NT2/D1 (cell line): Measurements from ENCODE around the gene ZNF524.
A peak's percentile ranks its signal among the peaks of the same experiment; 100 is the strongest.

Source experiments
- DNase-seq: peaks from one replicate; pipeline ENCODE4 v3.0.0-alpha.2; 2011; ENCODE audit warnings: low read depth, low spot score
- H3K27me3 ChIP-seq: 2 replicates; pipeline ENCODE4 v1.6.0; 2011; ENCODE audit warnings: mild to moderate bottlenecking; ENCODE audit not compliant: insufficient read length, insufficient read depth
- H3K36me3 ChIP-seq: 2 replicates; pipeline ENCODE4 v1.6.1; 2011; ENCODE audit warnings: mild to moderate bottlenecking, low read length, mixed read lengths; ENCODE audit not compliant: insufficient read depth, insufficient read length
- H3K4me1 ChIP-seq: 2 replicates; pipeline ENCODE4 v1.5.1; 2011; ENCODE audit not compliant: insufficient read depth, insufficient read length
- H3K4me3 ChIP-seq: 2 replicates; pipeline ENCODE4 v1.5.1; 2011; ENCODE audit warnings: low read depth; ENCODE audit not compliant: insufficient read length
- H3K9ac ChIP-seq: 2 replicates; pipeline ENCODE4 v1.6.0; 2011; ENCODE audit warnings: low read depth; ENCODE audit not compliant: insufficient read length
- H3K9me3 ChIP-seq: 2 replicates; pipeline ENCODE4 v1.5.1; 2011; ENCODE audit warnings: mild to moderate bottlenecking, low read length; ENCODE audit not compliant: insufficient read depth
- SUZ12 ChIP-seq: IDR thresholded peaks from 2 replicates; pipeline ENCODE4 v1.6.1; 2011; ENCODE audit not compliant: insufficient read length, insufficient read depth; ENCODE audit errors: extremely low read depth
- YY1 ChIP-seq: IDR thresholded peaks from 2 replicates; pipeline ENCODE4 v1.6.1; 2011; ENCODE audit not compliant: insufficient read length, insufficient read depth
- ZNF274 ChIP-seq: IDR thresholded peaks from 2 replicates; pipeline ENCODE4 v1.6.1; 2011; ENCODE audit warnings: mild to moderate bottlenecking, low read depth, low read length

The ZNF524 gene

DNA sequence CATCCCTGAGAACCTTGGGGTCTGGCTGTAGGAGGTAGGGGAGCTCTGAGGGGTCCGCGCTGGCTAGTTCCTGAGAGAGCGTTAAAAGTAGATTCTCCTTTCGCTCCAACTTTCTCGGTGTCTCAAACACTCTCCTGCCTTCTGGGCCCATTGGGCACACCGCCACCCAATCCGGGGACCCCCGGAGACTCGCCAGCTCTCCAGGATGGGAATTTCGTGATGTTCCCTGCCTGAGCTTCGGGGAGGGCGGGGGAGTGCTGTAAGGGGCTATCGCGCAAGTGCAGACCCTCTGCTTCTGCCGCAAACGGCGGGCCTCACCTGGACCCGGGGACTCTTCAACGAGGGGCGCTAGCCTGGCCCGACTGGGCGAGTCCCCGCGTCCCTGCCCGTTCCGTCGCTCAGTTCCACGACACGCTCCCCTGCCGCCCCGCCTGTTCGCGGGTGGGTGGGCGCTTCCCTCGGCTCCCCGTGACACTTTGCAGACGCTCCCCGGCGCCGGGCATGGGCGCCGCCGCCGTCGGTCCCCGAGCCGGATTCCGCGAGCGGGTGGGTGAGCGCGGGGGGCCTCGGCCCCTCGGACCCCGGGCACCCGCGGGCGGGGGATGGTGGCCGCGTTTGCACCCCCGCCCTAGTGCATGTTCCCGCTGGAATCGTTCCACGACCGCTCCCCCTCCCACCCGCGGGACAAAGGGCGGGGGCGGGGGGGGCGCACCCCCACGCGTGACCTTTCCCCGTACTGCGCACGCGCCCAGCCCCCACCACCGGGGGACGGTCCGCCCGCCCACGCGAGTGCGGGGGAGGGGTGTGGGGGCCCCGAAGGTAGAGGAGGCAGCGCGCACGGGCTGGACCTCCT is 47.9 kb downstream of the ZNF524 start, which contains the start of gene CCDC106:
CCDC106 (plus strand) TSS at position 481 of the 853 bp plus-strand sequence. CDS start 835 bp downstream, outside the sequence.
- peak within 1 kb of the TSS; percentile 95 for H3K9ac ChIP-seq
- H3K4me3 ChIP-seq, result peak within 1 kb of the TSS; percentile 71
- no peak for TF ChIP-seq YY1
- H3K36me3 ChIP-seq, result peaks cover 32% of the 10 kb centered on the region
- peak; percentile 39 for DNase-seq
- no peaks in the 10 kb centered on the region for H3K27me3 ChIP-seq
- H3K4me1 ChIP-seq, result peaks cover 8% of the 10 kb centered on the region
- H3K9me3 ChIP-seq, result no peaks in the 10 kb centered on the region

DNA sequence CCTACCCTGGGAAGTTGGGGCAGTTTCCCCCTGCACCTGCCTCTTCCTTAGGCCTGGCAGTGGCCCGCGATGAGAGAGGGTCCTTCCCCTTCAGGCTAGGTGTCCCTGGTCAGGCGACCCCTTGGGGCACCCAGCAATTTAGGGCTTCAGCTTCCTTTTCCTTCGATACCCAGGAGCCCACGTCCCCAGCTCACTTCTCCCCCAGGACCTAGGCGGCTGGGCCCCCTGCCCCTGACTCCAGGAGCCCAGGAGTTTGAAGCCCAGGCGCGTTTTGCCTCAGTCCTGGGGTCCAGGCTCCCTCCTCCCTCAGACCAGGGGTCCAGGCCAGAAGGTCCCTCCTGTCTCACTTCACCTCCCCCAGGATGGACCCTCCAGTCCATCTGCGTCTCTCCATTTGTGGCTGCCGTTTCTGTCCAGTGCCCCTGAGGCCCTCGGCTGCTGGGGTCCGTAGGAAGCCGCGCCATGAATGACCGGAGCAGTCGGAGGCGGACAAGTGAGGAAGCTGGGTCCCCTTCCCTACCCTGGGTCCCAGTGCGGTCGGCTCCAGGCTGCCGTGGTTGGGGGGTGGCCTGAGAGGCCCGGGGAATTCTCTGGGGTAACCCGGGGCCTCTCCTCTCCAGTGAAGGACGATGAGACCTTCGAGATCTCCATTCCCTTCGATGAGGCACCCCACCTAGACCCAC is 48.6 kb downstream of the ZNF524 start:
- Histone ChIP-seq H3K4me3 (peak overlapping the region; percentile 71), H3K9me3 (no peaks in the 10 kb centered on the region), H3K36me3 (peaks cover 32% of the 10 kb centered on the region), H3K9ac (peak overlapping the region; percentile 95), H3K4me1 (peaks cover 6% of the 10 kb centered on the region), H3K27me3 (no peaks in the 10 kb centered on the region)
- TF ChIP-seq YY1 (no peak), SUZ12 (no peak), ZNF274 (no peak)
- DNase-seq, result no peak

GRCh38 chr19:55649268-55650125 is 49.4 kb downstream of the ZNF524 start:
- no peaks in the 10 kb centered on the region for H3K27me3 ChIP-seq
- DNase-seq, result no peak
- no peak for TF ChIP-seq ZNF274
- TF ChIP-seq SUZ12, result no peak
- TF ChIP-seq YY1, result no peak
- no peak overlapping the region for H3K4me3 ChIP-seq
- H3K36me3 ChIP-seq, result peaks cover 28% of the 10 kb centered on the region
- H3K9me3 ChIP-seq, result no peaks in the 10 kb centered on the region
- peaks cover 6% of the 10 kb centered on the region for H3K4me1 ChIP-seq
- H3K9ac ChIP-seq, result peak overlapping the region; percentile 42

GRCh38 chr19:55650126-55650557 is 50.1 kb downstream of the ZNF524 start:
- no peak overlapping the region for H3K9ac ChIP-seq
- no peaks in the 10 kb centered on the region for H3K27me3 ChIP-seq
- no peaks in the 10 kb centered on the region for H3K4me1 ChIP-seq
- H3K4me3 ChIP-seq, result no peak overlapping the region
- DNase-seq, result no peak
- peaks cover 22% of the 10 kb centered on the region for H3K36me3 ChIP-seq
- TF ChIP-seq YY1, result no peak
- no peak for TF ChIP-seq ZNF274
- no peak for TF ChIP-seq SUZ12
- H3K9me3 ChIP-seq, result no peaks in the 10 kb centered on the region

DNA sequence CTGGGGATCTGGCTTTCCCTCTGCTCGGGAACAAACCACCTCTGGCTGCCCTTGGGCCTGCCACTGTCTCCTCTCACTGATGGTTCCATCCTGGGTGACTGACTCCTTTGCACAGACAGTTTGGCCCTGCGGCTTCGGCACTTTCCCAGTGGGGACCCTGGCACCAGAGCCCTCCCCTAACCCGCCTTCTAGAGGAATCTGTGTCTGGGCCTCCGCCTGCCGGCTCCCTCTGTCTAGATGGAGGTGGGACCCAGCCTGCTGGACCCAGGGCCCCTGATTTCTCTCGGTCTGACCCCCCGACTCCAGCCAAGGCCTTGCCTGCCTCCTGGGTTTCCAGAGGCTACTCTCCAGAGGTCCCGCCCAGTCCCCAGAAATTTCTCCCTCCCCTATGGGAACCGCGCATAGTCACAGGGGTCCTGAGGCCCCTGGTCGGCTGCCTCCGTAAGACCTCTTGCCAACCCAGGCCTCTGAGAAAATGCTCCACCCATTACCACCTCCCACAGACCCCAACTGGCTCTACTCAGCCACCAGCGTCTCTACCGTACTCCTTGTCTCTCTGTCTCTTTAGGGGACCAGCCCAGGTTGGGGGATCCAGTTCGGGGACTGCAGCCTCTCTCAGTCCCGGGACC is 50.6 kb downstream of the ZNF524 start:
- Histone ChIP-seq H3K36me3 (peaks cover 19% of the 10 kb centered on the region), H3K4me1 (no peaks in the 10 kb centered on the region), H3K27me3 (no peaks in the 10 kb centered on the region), H3K9ac (no peak overlapping the region), H3K4me3 (no peak overlapping the region), H3K9me3 (no peaks in the 10 kb centered on the region)
- no peak for TF ChIP-seq ZNF274
- no peak for TF ChIP-seq YY1
- TF ChIP-seq SUZ12, result no peak
- no peak for DNase-seq

DNA sequence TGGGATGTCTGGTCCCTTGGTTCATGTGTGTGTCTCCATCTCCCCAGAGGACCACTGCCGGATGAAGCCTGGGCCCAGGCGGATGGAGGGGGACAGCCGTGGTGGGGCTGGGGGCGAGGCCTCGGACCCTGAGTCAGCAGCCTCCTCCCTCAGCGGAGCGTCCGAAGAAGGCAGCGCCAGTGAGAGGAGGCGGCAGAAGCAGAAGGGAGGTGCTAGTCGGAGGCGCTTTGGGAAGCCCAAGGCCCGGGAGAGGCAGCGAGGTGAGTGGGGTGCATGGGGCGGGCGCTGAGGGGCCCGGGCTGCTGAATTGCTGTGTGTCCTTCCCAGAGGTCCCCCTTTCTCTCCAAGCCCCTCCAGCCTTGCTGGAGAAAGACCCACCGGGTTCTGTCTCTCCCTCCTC is 51.1 kb downstream of the ZNF524 start:
- DNase-seq, result no peak
- no peak overlapping the region for H3K9ac ChIP-seq

More for the DNA sequence above, 51.1 kb downstream of the ZNF524 start:
- TF ChIP-seq ZNF274, result no peak
- Histone ChIP-seq H3K4me3 (no peak overlapping the region), H3K36me3 (peaks cover 23% of the 10 kb centered on the region), H3K9me3 (no peaks in the 10 kb centered on the region), H3K4me1 (no peaks in the 10 kb centered on the region), H3K27me3 (no peaks in the 10 kb centered on the region)
